Measurements from ENCODE around the gene RNU7-1. TPM values are rescaled to one million over a fixed set of nuclear protein-coding genes. Genes with fewer than 3 reads are reported as not detected.

Gene RNU7-1
- total RNA-seq, 1 donor from 2014 or later, result not detected

DNA sequence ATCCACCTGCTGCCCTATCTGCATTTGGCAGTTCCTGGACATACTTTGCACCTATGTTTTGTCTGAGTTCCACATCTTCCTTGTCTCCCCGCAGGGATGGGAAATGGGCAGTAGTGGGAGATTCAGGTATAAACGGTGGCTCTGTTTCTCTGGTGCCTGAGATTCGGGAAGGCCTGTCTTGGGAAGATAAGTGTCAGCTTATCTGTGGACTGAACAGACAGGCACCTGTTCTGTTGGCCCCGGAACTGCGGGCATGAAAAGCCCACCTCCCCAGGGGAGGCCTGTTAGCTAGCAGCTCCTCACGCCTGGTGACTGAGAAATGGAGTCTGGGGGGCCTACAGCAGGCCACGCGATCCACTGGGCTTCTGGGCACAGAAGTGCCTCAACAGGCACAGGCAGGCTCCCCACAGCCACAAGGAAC lies 21.0 kb downstream of the RNU7-1 start:
- Mint-ChIP-seq H3K4me1 (peaks cover 50% of the 10 kb centered on the region), H3K27me3 (no peaks in the 10 kb centered on the region), H3K4me3 (peak overlapping the region; percentile 28), H3K27ac (peak overlapping the region; percentile 94), H3K36me3 (ENCODE audit: low read depth) (peaks cover 68% of the 10 kb centered on the region), H3K9me3 (no peaks in the 10 kb centered on the region)
- intact Hi-C loops (cut with micrococcal nuclease), result loop anchor here (1.0 to 2.0 kb wide), 3 partner anchors 20 to 50 kb away; partner anchors contain the start of genes C12orf57 and ENO2
- peak; percentile 56 for DNase-seq

DNA sequence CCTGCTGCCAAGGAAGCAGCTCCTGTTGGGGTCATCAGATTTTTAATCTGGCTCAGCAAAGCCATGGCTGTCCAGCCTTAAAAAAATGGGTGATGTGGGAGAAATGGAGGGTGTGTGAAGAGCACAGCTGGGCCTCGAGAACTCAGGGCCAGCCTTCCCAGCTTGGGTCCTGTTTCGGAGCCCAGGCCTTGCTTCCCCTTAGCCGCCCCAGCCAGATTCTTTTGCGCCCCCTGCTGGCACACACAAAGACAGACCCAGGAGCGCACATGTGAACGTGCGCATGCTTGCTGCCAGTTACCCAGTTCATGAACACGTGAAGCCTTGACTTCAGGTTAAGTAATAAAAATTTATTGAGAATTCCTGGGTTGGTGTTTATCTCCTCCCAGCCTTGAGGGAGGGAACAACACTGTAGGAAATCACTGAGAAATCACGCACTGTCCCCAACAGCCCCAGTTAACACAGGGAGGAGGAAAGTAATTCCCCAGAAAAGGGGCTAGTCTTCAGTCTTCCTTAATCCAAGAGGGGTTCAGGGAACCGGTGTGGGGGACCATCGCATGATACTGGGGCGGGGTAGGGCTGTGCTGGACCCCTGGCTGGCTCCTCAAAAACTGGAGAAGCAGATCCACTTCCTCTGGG lies 21.5 kb downstream of the RNU7-1 start:
- Mint-ChIP-seq H3K27me3 (no peaks in the 10 kb centered on the region), H3K4me1 (peaks cover 50% of the 10 kb centered on the region), H3K36me3 (ENCODE audit: low read depth) (peaks cover 71% of the 10 kb centered on the region), H3K4me3 (peak overlapping the region; percentile 28), H3K27ac (peak overlapping the region; percentile 94), H3K9me3 (no peaks in the 10 kb centered on the region)
- intact Hi-C loops (cut with micrococcal nuclease), result loop anchor here (1.0 to 2.0 kb wide), 3 partner anchors 21 to 50 kb away; partner anchors contain the start of genes C12orf57 and ENO2
- DNase-seq, result peak; percentile 96

DNA sequence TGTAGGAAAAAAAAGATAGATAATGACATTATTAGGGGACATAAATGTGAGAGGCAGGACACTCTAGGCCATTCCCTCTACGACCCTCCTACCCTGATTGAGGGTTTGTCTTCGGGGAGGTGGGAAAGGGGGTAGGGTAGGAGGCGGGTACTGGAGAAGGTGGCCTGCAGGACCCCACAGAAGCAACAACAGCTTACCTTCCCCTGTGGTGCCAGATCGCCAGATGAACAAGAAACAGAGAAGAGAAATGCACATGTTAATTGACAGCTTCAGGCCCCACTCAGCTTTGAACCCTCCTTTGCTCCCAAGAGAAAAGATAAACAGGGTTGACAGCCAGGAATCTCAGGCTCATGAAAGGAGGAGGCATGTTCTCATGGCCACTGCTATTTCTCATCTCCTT lies 22.1 kb downstream of the RNU7-1 start:
- Mint-ChIP-seq H3K36me3 (ENCODE audit: low read depth) (peaks cover 68% of the 10 kb centered on the region), H3K27ac (peak overlapping the region; percentile 94), H3K4me1 (peaks cover 45% of the 10 kb centered on the region), H3K27me3 (no peaks in the 10 kb centered on the region), H3K9me3 (no peaks in the 10 kb centered on the region), H3K4me3 (no peak overlapping the region)
- intact Hi-C loops (cut with micrococcal nuclease), result loop anchor here (1.0 to 2.0 kb wide), 3 partner anchors 21 to 51 kb away; partner anchors contain the start of genes C12orf57 and ENO2
- DNase-seq, result no peak

DNA sequence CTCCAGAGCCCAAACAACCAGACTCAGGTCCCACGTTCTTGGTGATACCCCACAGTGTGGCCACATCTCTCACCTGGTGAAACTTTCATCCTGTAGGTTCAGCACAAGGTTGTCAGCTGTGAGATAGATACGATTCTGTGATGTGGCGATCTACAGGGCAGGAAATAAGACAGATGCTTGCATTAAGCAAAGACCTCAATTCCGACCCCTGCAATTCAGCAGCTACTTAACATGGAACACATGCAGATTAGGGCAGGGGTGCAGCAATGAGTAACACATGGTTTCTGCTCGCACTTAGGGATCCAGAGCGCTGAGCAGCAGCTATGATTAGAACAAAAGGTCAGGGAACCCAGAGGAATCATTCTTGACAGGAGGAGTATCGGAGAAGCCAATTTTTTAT lies 22.7 kb downstream of the RNU7-1 start:
- H3K27ac Mint-ChIP-seq, result peak overlapping the region; percentile 70
- intact Hi-C loops (cut with micrococcal nuclease), result no loop called here
- H3K36me3 Mint-ChIP-seq (ENCODE audit: low read depth), result peaks cover 66% of the 10 kb centered on the region
- H3K4me3 Mint-ChIP-seq, result no peak overlapping the region
- no peaks in the 10 kb centered on the region for H3K9me3 Mint-ChIP-seq
- no peak for DNase-seq
- H3K4me1 Mint-ChIP-seq, result peaks cover 40% of the 10 kb centered on the region
- H3K27me3 Mint-ChIP-seq, result no peaks in the 10 kb centered on the region

DNA sequence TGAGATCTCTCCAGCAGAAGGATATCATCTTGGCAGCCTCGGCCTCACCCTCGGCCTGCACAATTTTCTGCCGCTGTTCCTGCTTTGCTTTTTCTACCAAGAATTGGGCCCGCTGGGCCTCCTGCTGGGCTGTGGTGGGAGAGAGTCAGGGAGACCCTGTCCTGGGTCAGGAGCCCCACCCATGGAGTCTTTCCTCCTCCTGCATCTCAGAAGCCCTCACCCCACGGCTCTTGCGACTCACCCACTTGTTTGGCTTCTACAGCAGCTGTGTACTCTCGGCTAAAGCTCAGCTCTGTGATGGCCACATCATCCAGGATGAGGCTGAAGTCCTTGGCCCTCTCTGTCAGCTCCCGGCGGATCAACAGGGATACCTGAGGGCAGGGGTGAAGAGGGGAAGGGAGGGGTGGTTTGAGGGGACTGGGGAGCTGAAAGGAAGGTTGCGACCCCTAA lies 24.1 kb downstream of the RNU7-1 start:
- H3K36me3 Mint-ChIP-seq (ENCODE audit: low read depth), result peaks cover 72% of the 10 kb centered on the region
- no peak overlapping the region for H3K4me3 Mint-ChIP-seq
- peaks cover 41% of the 10 kb centered on the region for H3K4me1 Mint-ChIP-seq
- H3K27ac Mint-ChIP-seq, result peak overlapping the region; percentile 37
- no peaks in the 10 kb centered on the region for H3K27me3 Mint-ChIP-seq
- peak; percentile 57 for DNase-seq
- H3K9me3 Mint-ChIP-seq, result no peaks in the 10 kb centered on the region
- intact Hi-C loops (cut with micrococcal nuclease), result no loop called here

DNA sequence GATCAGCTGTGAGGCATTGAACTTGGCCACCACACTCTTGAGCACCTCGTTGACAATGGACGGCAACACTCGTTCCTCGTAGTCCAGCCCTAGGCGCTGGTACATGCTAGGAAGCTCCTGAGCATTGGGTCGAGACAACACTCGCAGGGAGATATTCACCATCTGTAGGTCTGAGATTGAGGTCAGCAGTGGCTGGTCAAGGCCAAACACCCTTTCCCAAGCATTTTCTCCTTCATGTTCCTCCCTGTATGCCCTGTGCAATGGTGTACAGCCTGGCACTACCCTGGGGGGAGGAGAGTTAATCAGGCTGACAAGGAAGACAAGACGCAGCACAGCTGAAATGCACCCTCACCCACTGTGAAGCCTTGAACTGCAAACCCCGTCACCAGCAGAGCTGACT lies 24.8 kb downstream of the RNU7-1 start:
- no peaks in the 10 kb centered on the region for H3K9me3 Mint-ChIP-seq
- no peaks in the 10 kb centered on the region for H3K27me3 Mint-ChIP-seq
- H3K36me3 Mint-ChIP-seq (ENCODE audit: low read depth), result peaks cover 77% of the 10 kb centered on the region
- H3K4me3 Mint-ChIP-seq, result peak overlapping the region; percentile 97
- no peak for DNase-seq
- H3K4me1 Mint-ChIP-seq, result peaks cover 40% of the 10 kb centered on the region
- intact Hi-C loops (cut with micrococcal nuclease), result no loop called here
- H3K27ac Mint-ChIP-seq, result peak overlapping the region; percentile 100

DNA sequence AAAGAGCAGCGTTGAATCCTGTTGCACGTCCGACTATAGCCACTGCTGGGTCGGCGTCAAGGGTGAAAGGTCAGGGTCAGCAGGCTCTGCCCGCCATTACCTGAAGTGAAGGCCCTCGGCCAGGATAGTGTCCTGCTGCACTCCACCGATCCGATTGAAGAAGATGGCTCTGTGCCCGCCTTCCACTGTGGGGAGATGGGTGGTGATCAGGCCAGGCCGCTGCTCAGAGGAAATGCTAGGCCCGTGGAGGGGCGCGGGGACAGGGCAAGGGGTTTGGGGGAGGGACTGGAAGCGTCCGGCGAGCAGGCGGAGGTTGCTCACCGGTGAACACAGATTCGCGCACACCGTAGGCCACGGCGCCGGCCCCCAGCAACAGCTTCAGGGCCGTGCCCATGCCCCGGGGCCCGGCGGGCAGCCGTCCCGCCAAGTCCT lies 26.5 kb downstream of the RNU7-1 start:
- H3K4me3 Mint-ChIP-seq, result peak overlapping the region; percentile 97
- H3K27ac Mint-ChIP-seq, result peak overlapping the region; percentile 100
- H3K27me3 Mint-ChIP-seq, result no peaks in the 10 kb centered on the region
- peaks cover 38% of the 10 kb centered on the region for H3K4me1 Mint-ChIP-seq
- intact Hi-C loops (cut with micrococcal nuclease), result loop anchor here (1.0 to 2.0 kb wide), 7 partner anchors 9 to 139 kb away; partner anchors contain the start of genes C12orf57, C1RL, CDCA3 and LPCAT3
- DNase-seq, result no peak
- peaks cover 83% of the 10 kb centered on the region for H3K36me3 Mint-ChIP-seq (ENCODE audit: low read depth)
- H3K9me3 Mint-ChIP-seq, result no peaks in the 10 kb centered on the region

DNA sequence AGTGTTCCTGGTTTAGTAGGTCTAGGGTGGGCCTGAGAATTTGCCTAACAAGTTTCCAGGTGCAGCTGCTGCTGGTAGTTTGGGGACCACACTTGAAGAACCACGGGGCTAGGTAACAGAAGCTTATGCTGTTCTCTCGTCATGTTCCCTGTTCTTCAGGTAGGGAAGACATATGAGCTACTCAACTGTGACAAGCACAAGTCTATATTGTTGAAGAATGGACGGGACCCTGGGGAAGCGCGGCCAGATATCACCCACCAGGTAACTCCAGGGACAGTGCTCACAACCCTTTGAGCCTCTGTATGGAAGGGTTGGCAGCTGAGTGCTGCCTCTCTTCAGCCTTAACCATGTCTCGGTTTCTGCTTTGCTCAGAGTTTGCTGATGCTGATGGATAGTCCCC lies 30.6 kb downstream of the RNU7-1 start:
- H3K9me3 Mint-ChIP-seq, result no peaks in the 10 kb centered on the region
- no peak for DNase-seq
- no peaks in the 10 kb centered on the region for H3K27me3 Mint-ChIP-seq
- peaks cover 82% of the 10 kb centered on the region for H3K36me3 Mint-ChIP-seq (ENCODE audit: low read depth)
- peak overlapping the region; percentile 34 for H3K27ac Mint-ChIP-seq
- H3K4me3 Mint-ChIP-seq, result no peak overlapping the region
- intact Hi-C loops (cut with micrococcal nuclease), result no loop called here
- H3K4me1 Mint-ChIP-seq, result peaks cover 20% of the 10 kb centered on the region

DNA sequence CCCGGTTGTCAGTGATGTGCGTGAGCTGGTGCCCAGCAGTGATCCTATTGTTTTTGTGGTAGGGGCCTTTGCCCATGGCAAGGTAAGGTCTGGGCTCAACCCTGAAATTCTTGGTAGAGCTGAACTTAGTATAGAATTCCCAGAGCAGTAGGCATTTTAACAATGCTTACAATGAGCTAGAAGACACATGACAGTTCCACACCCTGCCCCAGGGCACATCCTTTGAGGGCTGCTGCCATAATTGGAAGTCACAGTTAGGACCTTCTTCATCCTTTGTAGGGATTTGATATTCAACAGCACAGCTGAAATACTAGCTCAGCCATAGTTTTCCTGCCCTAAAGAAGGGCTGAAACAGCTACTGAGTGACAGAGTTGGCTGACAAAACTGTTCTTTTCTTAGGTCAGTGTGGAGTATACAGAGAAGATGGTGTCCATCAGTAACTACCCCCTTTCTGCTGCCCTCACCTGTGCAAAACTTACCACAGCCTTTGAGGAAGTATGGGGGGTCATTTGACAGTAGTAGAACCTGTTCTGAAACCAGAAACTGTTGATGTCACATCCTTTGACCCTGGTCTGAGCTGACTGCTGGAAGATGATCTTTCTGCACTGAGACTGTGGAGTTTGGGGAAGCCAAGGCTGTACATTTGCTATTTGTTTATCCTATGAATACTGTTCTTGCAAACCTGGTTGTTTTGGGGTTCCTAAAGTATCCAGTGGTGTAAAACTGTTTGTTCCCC lies 31.8 kb downstream of the RNU7-1 start:
- no peak for DNase-seq
- no peaks in the 10 kb centered on the region for H3K9me3 Mint-ChIP-seq
- H3K4me3 Mint-ChIP-seq, result no peak overlapping the region
- H3K27me3 Mint-ChIP-seq, result no peaks in the 10 kb centered on the region
- H3K27ac Mint-ChIP-seq, result no peak overlapping the region
- peaks cover 78% of the 10 kb centered on the region for H3K36me3 Mint-ChIP-seq (ENCODE audit: low read depth)
- H3K4me1 Mint-ChIP-seq, result peaks cover 18% of the 10 kb centered on the region
- intact Hi-C loops (cut with micrococcal nuclease), result no loop called here

DNA sequence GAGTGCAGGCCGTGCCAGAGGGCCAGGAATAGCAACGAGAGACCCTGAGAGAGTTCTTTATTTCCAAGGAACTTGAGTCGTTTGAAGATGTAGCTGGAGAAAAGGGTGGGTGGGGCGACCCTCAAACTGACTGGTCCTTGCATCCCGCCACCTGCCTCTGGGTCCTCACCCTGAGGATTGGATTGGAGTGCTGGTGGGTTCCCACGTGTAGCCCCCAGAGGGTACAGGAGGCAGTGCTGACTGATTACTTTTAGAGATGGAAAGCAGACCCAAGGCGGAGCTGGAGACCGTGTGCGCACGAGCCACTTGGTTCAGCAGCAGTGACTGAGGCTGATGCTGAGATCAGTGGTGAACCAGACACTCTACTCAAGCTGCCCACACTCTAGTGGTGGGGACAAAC lies 34.0 kb downstream of the RNU7-1 start:
- peaks cover 79% of the 10 kb centered on the region for H3K36me3 Mint-ChIP-seq (ENCODE audit: low read depth)
- H3K27me3 Mint-ChIP-seq, result no peaks in the 10 kb centered on the region
- no peak overlapping the region for H3K4me3 Mint-ChIP-seq
- DNase-seq, result no peak
- intact Hi-C loops (cut with micrococcal nuclease), result no loop called here
- no peaks in the 10 kb centered on the region for H3K9me3 Mint-ChIP-seq
- peaks cover 7% of the 10 kb centered on the region for H3K4me1 Mint-ChIP-seq
- no peak overlapping the region for H3K27ac Mint-ChIP-seq

DNA sequence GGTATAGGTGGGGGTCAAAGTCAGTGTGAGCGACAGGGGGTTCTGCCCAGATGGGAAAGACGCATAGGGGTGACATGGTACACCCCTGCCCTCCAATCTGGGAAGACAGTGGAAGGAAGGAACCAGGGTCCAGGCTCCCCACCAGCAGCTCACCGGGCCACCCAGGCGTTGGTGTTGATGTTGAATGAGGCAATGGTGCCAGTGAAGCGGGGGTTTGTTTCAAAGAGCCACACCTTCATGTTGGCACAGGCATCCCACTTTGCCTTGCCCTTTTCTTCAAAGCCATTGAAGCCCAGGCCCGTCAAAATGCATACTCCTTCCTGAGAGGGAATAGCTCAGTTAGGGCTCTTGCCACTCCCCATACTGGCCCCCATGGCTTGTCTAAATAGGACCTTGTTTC lies 34.6 kb downstream of the RNU7-1 start:
- Mint-ChIP-seq H3K4me1 (peaks cover 5% of the 10 kb centered on the region), H3K27me3 (no peaks in the 10 kb centered on the region), H3K4me3 (no peak overlapping the region), H3K27ac (no peak overlapping the region), H3K36me3 (ENCODE audit: low read depth) (peaks cover 77% of the 10 kb centered on the region), H3K9me3 (no peaks in the 10 kb centered on the region)
- intact Hi-C loops (cut with micrococcal nuclease), result no loop called here
- DNase-seq, result no peak

DNA sequence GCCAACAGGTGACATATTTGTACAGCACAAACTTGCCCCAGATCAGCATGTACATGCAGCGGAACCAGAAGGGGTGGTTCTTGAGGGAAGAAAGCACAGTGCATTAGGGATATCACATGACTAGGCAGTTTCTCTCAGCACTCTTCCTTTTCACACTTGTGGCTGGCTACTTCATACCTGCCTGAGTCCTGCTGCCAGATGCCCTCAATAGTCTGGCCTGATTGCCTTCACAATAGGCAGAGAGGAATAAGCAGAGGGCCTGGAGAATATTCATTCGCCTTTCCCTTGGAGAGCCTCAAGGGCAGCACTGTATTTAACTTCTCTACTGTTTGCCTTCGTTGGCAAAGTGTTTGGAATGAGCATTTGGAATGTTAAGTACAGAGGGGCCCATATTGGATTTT lies 35.0 kb downstream of the RNU7-1 start:
- Mint-ChIP-seq H3K27me3 (no peaks in the 10 kb centered on the region), H3K9me3 (no peaks in the 10 kb centered on the region), H3K4me1 (peaks cover 5% of the 10 kb centered on the region), H3K4me3 (no peak overlapping the region), H3K27ac (no peak overlapping the region), H3K36me3 (ENCODE audit: low read depth) (peaks cover 77% of the 10 kb centered on the region)
- DNase-seq, result no peak
- intact Hi-C loops (cut with micrococcal nuclease), result no loop called here

DNA sequence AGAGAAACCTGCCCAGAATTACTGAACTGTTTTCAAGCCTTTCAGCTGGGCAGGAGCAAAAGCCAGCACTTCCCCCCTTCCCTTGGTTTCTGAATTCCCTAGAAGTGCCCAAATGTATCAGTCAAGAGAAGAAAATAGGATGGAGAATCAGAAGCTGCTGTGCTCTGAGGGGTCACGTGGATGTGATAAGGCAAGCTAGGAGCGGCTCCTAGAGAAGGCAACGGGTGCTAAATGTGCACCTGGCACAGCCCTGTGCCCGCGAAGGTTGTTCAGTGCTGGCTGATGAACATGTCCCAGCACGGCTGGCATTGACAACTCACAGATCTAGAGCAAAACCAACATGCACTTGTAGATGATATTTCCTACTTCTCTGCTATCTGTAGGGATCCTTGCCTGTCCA lies 35.4 kb downstream of the RNU7-1 start:
- peaks cover 73% of the 10 kb centered on the region for H3K36me3 Mint-ChIP-seq (ENCODE audit: low read depth)
- intact Hi-C loops (cut with micrococcal nuclease), result no loop called here
- peak overlapping the region; percentile 2 for H3K27ac Mint-ChIP-seq
- DNase-seq, result no peak
- H3K9me3 Mint-ChIP-seq, result no peaks in the 10 kb centered on the region
- H3K27me3 Mint-ChIP-seq, result no peaks in the 10 kb centered on the region
- peaks cover 3% of the 10 kb centered on the region for H3K4me1 Mint-ChIP-seq
- H3K4me3 Mint-ChIP-seq, result no peak overlapping the region

DNA sequence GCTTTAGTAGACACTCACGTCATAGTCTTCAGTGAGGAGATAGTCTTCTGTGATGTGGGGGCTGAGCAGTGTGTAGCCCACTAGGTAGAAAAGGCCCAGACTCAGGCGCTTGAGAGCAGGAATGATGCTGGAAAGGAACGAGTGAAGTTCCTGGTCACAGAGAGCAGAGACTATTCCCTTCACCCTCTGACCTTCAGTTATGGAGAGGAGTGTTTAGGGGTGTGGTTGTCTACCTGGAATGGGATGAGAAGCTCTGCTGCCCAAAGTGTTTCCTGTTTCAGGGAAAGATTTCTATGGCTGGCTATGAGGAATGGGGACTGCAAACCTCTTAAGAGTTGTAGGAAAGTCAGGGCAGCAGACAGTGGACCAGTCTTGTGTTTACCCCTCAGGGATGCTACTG lies 35.8 kb downstream of the RNU7-1 start:
- Mint-ChIP-seq H3K9me3 (no peaks in the 10 kb centered on the region), H3K4me1 (peaks cover 3% of the 10 kb centered on the region), H3K27ac (peak overlapping the region; percentile 2), H3K36me3 (ENCODE audit: low read depth) (peaks cover 71% of the 10 kb centered on the region), H3K4me3 (no peak overlapping the region), H3K27me3 (no peaks in the 10 kb centered on the region)
- intact Hi-C loops (cut with micrococcal nuclease), result no loop called here
- no peak for DNase-seq
